Measurements from ENCODE around the gene FHAD1. TPM values are rescaled to one million over a fixed set of nuclear protein-coding genes. Genes with fewer than 3 reads are reported as not detected.

Gene FHAD1
- total and polyA plus RNA-seq, 2 donors (not counting 1 experiment from before 2014, with no cell fraction given): not detected

DNA sequence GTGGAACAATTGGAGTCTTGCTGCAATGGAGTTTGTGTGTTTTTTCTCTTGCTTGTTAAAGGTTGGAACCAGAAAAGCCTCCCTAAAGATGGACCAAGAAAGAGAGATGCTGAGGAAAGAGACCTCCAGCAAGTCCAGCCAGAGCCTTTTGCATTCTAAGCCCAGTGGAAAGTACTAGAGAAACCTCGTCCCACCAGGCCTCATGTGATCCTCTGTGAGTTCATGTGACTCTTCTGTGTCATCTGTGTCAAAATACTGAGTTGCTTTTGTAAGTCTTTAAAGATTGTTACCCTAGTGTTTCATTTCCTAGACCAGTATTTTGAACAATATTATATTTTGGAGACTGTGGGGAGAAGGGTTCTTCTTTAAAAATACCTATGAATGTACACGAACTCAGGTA is 150.2 kb downstream of the FHAD1 start:
- POLR2A ChIA-PET: no interaction called here
- peaks cover 2% of the 10 kb centered on the region for H3K9me3 Mint-ChIP-seq (ENCODE audit: insufficient read depth)
- 88% methylated on average over 1 of the region's 2 CpGs for WGBS (ENCODE audit: insufficient coverage)
- H3K9ac ChIP-seq (ENCODE audit: low read length): no peak overlapping the region
- no peak overlapping the region for H3K4me3 Mint-ChIP-seq
- H3K4me1 Mint-ChIP-seq: peaks cover 4% of the 10 kb centered on the region
- CTCF ChIA-PET: no interaction called here
- no peaks in the 10 kb centered on the region for H4K20me1 ChIP-seq (ENCODE audit: control insufficient read depth, insufficient read depth, low read length, poor library complexity, severe bottlenecking)
- no peak overlapping the region for H3K27ac ChIP-seq (ENCODE audit: low read length in 2 of 2)
- TF ChIP-seq EZH2 (IDR thresholded peaks at IDR 0.05; ENCODE audit: borderline replicate concordance, insufficient read depth, low read depth, low read length, poor library complexity, severe bottlenecking) (no peak), CTCF (IDR thresholded peaks at IDR 0.05) (no peak)
- H3K9me3 ChIP-seq (ENCODE audit: control extremely low read depth in 1 of 3, control insufficient read depth in 2 of 3, insufficient read depth in 1 of 3, low read length in 2 of 3): peaks cover 1 to 11% (median 6%) of the 10 kb centered on the region in 3 donors
- intact Hi-C loops (cut with micrococcal nuclease): no loop called here
- no peaks in the 10 kb centered on the region for H3K36me3 ChIP-seq (replicated peaks in 1 of 2; ENCODE audit: control extremely low read depth in 1 of 2, control insufficient read depth in 1 of 2, extremely low read depth in 1 of 2, insufficient read depth in 2 of 2, low read length in 1 of 2)
- no peaks in the 10 kb centered on the region for H3K4me1 ChIP-seq (ENCODE audit: control insufficient read depth in 2 of 2, insufficient read depth in 2 of 2, low read length in 2 of 2)
- no peak overlapping the region for H2AFZ ChIP-seq (ENCODE audit: insufficient read depth, low read depth, low read length, poor library complexity, severe bottlenecking)
- H3K4me2 ChIP-seq (replicated peaks; ENCODE audit: low read depth, low read length, poor library complexity, severe bottlenecking): no peak overlapping the region
- H3K4me3 ChIP-seq (ENCODE audit: control extremely low read depth in 1 of 5, extremely low read depth in 1 of 5, insufficient read depth in 1 of 5, low read depth in 2 of 5, low read length in 4 of 5): no peak overlapping the region
- ATAC-seq (ENCODE audit: low read depth) (no peak), DNase-seq (no peak)
- H3K27me3 ChIP-seq (replicated peaks in 1 of 4; ENCODE audit: control extremely low read depth in 1 of 4, control insufficient read depth in 3 of 4, insufficient read depth in 4 of 4, low read length in 3 of 4): no peaks in the 10 kb centered on the region
- no peaks in the 10 kb centered on the region for H3K79me2 ChIP-seq (ENCODE audit: control insufficient read depth, insufficient read depth, low read length)
- no peak overlapping the region for H3K27ac Mint-ChIP-seq
- peaks cover 11% of the 10 kb centered on the region for H3K27me3 Mint-ChIP-seq

DNA sequence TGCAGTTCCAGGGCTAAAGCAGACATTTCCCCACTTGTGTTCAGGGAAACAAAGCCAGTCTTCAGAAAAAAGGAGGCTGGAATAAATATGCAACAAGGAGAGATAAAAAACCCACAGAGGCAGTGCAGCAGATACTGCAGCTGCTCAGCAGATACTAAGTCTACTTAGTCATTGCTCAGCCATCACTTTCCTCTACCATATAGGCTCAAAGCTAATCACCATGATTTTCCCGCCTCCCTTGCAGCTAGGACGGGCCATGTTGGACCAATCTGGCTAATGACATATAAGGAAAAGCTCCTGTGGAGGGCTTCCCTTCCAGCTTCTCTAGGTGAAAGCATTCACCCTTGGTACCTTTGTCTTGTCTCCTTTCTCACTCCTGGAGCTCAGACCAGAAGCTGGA is 152.7 kb downstream of the FHAD1 start:
- Histone ChIP-seq H3K9ac (ENCODE audit: low read length) (no peak overlapping the region), H3K79me2 (ENCODE audit: control insufficient read depth, insufficient read depth, low read length) (no peaks in the 10 kb centered on the region), H3K4me1 (ENCODE audit: control insufficient read depth in 2 of 2, insufficient read depth in 2 of 2, low read length in 2 of 2) (no peaks in the 10 kb centered on the region), H3K9me3 (ENCODE audit: control extremely low read depth in 1 of 3, control insufficient read depth in 2 of 3, insufficient read depth in 1 of 3, low read length in 2 of 3) (peaks cover 3 to 11% (median 6%) of the 10 kb centered on the region in 3 donors), H2AFZ (ENCODE audit: insufficient read depth, low read depth, low read length, poor library complexity, severe bottlenecking) (no peak overlapping the region), H3K4me2 (replicated peaks; ENCODE audit: low read depth, low read length, poor library complexity, severe bottlenecking) (no peak overlapping the region), H3K36me3 (replicated peaks in 1 of 2; ENCODE audit: control extremely low read depth in 1 of 2, control insufficient read depth in 1 of 2, extremely low read depth in 1 of 2, insufficient read depth in 2 of 2, low read length in 1 of 2) (no peaks in the 10 kb centered on the region), H4K20me1 (ENCODE audit: control insufficient read depth, insufficient read depth, low read length, poor library complexity, severe bottlenecking) (no peaks in the 10 kb centered on the region), H3K27ac (ENCODE audit: low read length in 2 of 2) (no peak overlapping the region), H3K27me3 (replicated peaks in 1 of 4; ENCODE audit: control extremely low read depth in 1 of 4, control insufficient read depth in 3 of 4, insufficient read depth in 4 of 4, low read length in 3 of 4) (no peaks in the 10 kb centered on the region), H3K4me3 (ENCODE audit: control extremely low read depth in 1 of 5, extremely low read depth in 1 of 5, insufficient read depth in 1 of 5, low read depth in 2 of 5, low read length in 4 of 5) (no peak overlapping the region)
- ChIA-PET CTCF (interaction anchor here (2.5 kb wide), 1 partner anchor 13 kb away, joined by 5 read pairs; no protein-coding TSS in a partner anchor), POLR2A (interaction anchor here (0.6 kb wide), 1 partner anchor 16 kb away, joined by 8 read pairs; no protein-coding TSS in a partner anchor)
- intact Hi-C loops (cut with micrococcal nuclease): no loop called here
- no peak overlapping the region for H3K4me3 Mint-ChIP-seq
- peaks cover 4% of the 10 kb centered on the region for H3K4me1 Mint-ChIP-seq
- DNase-seq: no peak
- peaks cover 2% of the 10 kb centered on the region for H3K9me3 Mint-ChIP-seq (ENCODE audit: insufficient read depth)
- ATAC-seq (ENCODE audit: low read depth): no peak
- no peak overlapping the region for H3K27ac Mint-ChIP-seq
- WGBS (ENCODE audit: insufficient coverage): 93% methylated on average over 2 of the region's 2 CpGs
- TF ChIP-seq CTCF (IDR thresholded peaks at IDR 0.05) (no peak), EZH2 (IDR thresholded peaks at IDR 0.05; ENCODE audit: borderline replicate concordance, insufficient read depth, low read depth, low read length, poor library complexity, severe bottlenecking) (no peak)
- peaks cover under 1% of the 10 kb centered on the region for H3K27me3 Mint-ChIP-seq
